ENCODE measurements around the gene ABHD4.
A peak's percentile ranks its signal among the peaks of the same experiment; 100 is the strongest.

The ABHD4 gene

DNA sequence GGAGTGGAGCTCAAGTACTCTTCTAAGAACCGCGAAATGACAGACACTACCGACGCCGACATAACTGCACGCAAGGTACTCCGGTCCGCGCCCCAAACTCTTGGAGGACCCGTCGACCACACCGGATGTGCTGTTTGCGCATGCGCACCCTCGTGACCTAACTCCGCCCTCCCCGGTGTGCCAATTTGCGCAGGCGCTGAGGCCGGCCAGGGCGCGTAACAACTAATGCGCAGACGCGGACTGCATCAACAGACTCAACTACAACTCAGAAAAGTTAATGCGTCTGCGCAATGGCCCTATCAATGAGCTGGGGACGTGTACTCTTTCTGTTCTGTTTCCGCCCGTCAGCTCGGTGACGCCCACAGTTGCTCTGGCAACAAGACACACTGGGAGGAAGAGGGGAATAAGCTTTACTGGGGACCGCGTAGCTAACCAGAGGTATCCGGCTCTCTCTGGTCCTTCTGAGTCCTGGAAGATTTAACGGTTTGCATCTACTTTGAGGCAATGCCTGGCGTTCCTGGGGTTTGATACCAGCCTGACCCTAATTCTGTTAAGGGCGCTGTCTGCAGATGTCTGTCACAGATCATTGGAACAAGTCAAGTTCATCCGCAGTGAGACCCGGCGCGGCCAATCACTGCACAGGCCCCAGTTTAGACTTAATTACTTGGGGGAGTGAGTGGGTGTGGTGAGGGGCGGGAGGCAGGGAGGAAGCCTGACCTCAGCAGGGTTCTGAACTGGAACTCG is 8.8 kb upstream of the ABHD4 start, which contains the start of gene DAD1:
DAD1 (minus strand) TSS at position 129 of the 744 bp plus-strand sequence; CDS start at position 62, 67 bp downstream.
- Mint-ChIP-seq H3K4me3 (peak within 1 kb of the TSS; percentile 97 to 98), H3K27ac (peak within 1 kb of the TSS; percentile 98), H3K36me3 (peaks cover 24 to 34% of the 10 kb centered on the region in 2 donors), H3K4me1 (peaks cover 43 to 70% of the 10 kb centered on the region in 2 donors), H3K9me3 (no peaks in the 10 kb centered on the region), H3K27me3 (no peaks in the 10 kb centered on the region)
- DNase-seq (peak; percentile 99), ATAC-seq (replicated peaks) (peak; percentile 89 to 94)

DNA sequence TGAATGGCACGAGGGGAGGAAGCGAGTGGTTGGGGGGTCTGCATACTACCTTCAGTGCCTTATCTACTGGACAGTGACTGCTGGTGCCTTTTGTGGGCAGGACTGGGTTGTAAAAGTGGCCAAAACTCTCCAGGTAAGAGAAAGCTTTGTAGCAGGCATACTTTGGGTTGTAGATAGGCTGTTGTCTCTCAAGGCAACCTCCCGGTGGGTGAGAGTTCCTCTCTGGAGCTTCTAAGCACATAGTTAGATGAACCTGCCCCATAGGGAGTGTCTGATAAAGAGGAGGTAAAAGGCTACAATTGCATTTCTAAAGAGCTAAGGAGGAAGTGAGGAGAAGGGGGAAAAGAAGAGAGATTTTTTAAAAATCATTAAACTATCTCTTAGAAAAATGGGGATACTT is 4.9 kb upstream of the ABHD4 start:
- no peak for DNase-seq
- H3K4me1 Mint-ChIP-seq = peaks cover 21 to 32% of the 10 kb centered on the region in 2 donors
- H3K36me3 Mint-ChIP-seq = peaks cover 0 to 7% of the 10 kb centered on the region in 2 donors
- H3K27me3 Mint-ChIP-seq = no peaks in the 10 kb centered on the region
- no peak overlapping the region for H3K4me3 Mint-ChIP-seq
- no peak for ATAC-seq (replicated peaks)
- H3K9me3 Mint-ChIP-seq = no peaks in the 10 kb centered on the region
- no peak overlapping the region for H3K27ac Mint-ChIP-seq

DNA sequence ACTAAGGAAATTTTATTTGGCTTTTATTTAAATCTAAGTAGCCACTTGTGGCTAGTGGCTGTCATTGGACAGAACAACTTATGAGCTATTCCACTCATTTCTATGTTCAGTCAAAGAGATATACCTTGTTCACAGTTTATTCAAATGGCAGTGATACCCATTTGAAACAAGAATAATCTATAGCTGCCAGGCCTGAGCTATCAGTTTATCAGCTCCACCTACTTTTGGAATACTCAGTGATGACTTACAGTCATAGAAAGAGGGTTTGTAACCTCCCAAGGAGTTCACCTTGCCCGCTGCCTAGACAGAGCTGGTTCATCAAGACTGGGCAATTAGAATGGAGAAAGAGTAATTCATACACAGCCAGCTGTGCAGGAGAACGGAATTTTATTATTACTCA is 4.5 kb upstream of the ABHD4 start:
- Mint-ChIP-seq H3K4me1 (peaks cover 22 to 30% of the 10 kb centered on the region in 2 donors), H3K4me3 (no peak overlapping the region), H3K36me3 (peaks cover 0 to 9% of the 10 kb centered on the region in 2 donors), H3K27me3 (no peaks in the 10 kb centered on the region), H3K9me3 (no peaks in the 10 kb centered on the region), H3K27ac (no peak overlapping the region)
- ATAC-seq (replicated peaks) (no peak), DNase-seq (no peak)

GRCh38 chr14:22594156-22594716 is 3.9 kb upstream of the ABHD4 start:
- peaks cover 4 to 7% of the 10 kb centered on the region in 2 donors for H3K36me3 Mint-ChIP-seq
- H3K9me3 Mint-ChIP-seq = no peaks in the 10 kb centered on the region
- no peaks in the 10 kb centered on the region for H3K27me3 Mint-ChIP-seq
- no peak for DNase-seq
- peaks cover 20 to 34% of the 10 kb centered on the region in 2 donors for H3K4me1 Mint-ChIP-seq
- ATAC-seq (replicated peaks) = no peak
- H3K4me3 Mint-ChIP-seq = no peak overlapping the region
- H3K27ac Mint-ChIP-seq = no peak overlapping the region

DNA sequence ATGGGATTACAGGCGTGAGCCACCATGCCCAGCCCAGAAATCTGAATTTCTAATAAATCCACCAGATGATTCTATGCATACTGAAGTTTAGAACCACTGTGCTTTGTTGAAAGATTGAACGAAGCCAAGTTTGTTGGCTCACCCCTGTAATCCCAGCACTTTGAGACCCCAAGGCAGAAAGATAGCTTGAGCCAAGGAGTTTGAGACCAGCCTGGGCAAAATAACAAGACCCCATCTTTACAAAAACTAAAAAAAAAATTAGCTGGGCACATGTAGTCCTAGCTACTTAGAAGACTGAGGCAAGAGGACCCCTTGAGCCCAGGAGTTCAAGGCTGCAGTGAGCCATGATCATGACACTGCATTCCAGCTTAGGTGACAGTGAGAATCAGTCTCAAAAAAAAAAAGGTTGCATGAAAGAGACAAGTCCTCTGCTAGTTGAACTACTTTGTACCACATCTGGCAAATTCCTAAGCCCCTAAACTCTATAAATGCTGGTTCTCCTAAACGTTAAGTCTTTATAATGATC is 1.7 kb upstream of the ABHD4 start:
- H3K27ac Mint-ChIP-seq = no peak overlapping the region
- ATAC-seq (replicated peaks) (no peak), DNase-seq (no peak)
- no peaks in the 10 kb centered on the region for H3K9me3 Mint-ChIP-seq
- no peaks in the 10 kb centered on the region for H3K27me3 Mint-ChIP-seq
- peaks cover 5 to 16% of the 10 kb centered on the region in 2 donors for H3K36me3 Mint-ChIP-seq
- no peak overlapping the region for H3K4me3 Mint-ChIP-seq
- H3K4me1 Mint-ChIP-seq = peaks cover 22 to 41% of the 10 kb centered on the region in 2 donors

- peak overlapping the region in 1 of 2 donors; percentile 98 for H3K4me3 Mint-ChIP-seq
- peaks cover 25 to 49% of the 10 kb centered on the region in 2 donors for H3K4me1 Mint-ChIP-seq
- ATAC-seq (replicated peaks) (no peak), DNase-seq (no peak)
- no peaks in the 10 kb centered on the region for H3K9me3 Mint-ChIP-seq
- peaks cover 13 to 25% of the 10 kb centered on the region in 2 donors for H3K36me3 Mint-ChIP-seq
- H3K27me3 Mint-ChIP-seq = no peaks in the 10 kb centered on the region
- H3K27ac Mint-ChIP-seq = no peak overlapping the region
These were observed 835 bp upstream of the ABHD4 start for GRCh38 chr14:22597265-22597664.

DNA sequence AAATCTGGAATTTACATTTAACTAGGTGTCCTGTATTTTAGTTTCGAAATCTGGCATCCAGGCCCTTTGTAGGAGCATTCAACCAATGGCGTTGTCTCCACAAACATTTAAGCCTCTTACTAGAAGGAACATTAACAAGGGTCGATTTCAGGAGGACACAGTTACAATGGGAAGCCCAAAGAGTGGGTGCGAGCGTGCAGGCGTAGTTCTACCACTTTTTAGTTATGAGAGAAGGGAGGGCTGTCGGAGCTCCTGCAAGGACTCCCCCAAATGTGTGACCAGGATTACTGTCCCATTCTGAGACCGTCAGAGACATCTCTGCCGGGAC is 365 bp upstream of the ABHD4 start:
- peaks cover 18 to 29% of the 10 kb centered on the region in 2 donors for H3K36me3 Mint-ChIP-seq
- peak; percentile 39 to 41 for ATAC-seq (replicated peaks)
- no peak for DNase-seq
- H3K4me1 Mint-ChIP-seq = peaks cover 28 to 49% of the 10 kb centered on the region in 2 donors
- H3K4me3 Mint-ChIP-seq = peak overlapping the region; percentile 97 to 98
- H3K27ac Mint-ChIP-seq = no peak overlapping the region
- no peaks in the 10 kb centered on the region for H3K27me3 Mint-ChIP-seq
- no peaks in the 10 kb centered on the region for H3K9me3 Mint-ChIP-seq

DNA sequence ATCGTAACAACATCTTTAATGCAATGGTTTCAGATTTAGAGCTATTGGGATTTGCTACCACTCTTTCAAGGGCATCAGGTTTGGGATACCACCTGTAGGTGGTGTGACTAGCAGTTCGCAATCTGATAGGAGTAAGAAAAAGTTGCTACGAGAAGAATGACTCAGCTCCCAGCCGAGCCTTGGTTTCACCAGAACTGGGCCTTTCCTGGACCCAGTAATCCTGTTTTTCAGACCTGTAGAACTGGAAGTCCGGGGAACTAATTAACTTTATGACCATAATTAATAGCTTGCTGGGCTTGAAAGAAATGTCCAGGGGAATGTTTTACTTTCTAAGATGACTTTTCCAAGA is 770 bp downstream of the ABHD4 start:
- Mint-ChIP-seq H3K27ac (peak overlapping the region; percentile 95), H3K27me3 (no peaks in the 10 kb centered on the region), H3K36me3 (peaks cover 29 to 41% of the 10 kb centered on the region in 2 donors), H3K4me3 (peak overlapping the region; percentile 97 to 98), H3K9me3 (no peaks in the 10 kb centered on the region), H3K4me1 (peaks cover 25 to 39% of the 10 kb centered on the region in 2 donors)
- DNase-seq = peak; percentile 6
- ATAC-seq (replicated peaks) = peak; percentile 71 to 75

GRCh38 chr14:22599349-22599748 is 1.2 kb downstream of the ABHD4 start:
- H3K36me3 Mint-ChIP-seq = peaks cover 34 to 42% of the 10 kb centered on the region in 2 donors
- no peaks in the 10 kb centered on the region for H3K9me3 Mint-ChIP-seq
- peak overlapping the region; percentile 84 for H3K27ac Mint-ChIP-seq
- H3K4me1 Mint-ChIP-seq = peaks cover 25 to 39% of the 10 kb centered on the region in 2 donors
- H3K27me3 Mint-ChIP-seq = no peaks in the 10 kb centered on the region
- H3K4me3 Mint-ChIP-seq = peak overlapping the region; percentile 97 to 98
- no peak for DNase-seq
- ATAC-seq (replicated peaks) = no peak

DNA sequence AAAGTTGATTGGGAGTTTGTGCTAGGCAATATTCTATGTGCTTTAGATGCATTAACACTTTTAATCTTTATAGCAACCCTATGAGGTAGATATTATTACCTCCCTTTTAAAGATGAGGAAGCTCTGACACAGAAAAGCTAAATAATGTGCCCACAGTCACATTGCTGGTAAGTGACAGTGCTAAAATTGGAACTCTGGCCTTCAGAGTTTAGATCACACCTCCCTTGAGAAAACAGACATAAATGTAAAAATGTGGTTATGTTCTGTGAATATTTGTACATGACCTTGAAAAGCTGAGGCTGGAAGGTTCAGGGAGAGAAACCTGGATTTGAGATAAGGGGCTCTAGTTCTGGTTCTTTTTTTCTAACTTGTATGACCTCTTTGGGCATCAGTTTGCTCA is 1.9 kb downstream of the ABHD4 start:
- ATAC-seq (replicated peaks) (peak; percentile 26 to 30), DNase-seq (no peak)
- Mint-ChIP-seq H3K4me1 (peaks cover 25 to 39% of the 10 kb centered on the region in 2 donors), H3K4me3 (peak overlapping the region; percentile 97 to 98), H3K9me3 (no peaks in the 10 kb centered on the region), H3K27me3 (no peaks in the 10 kb centered on the region), H3K27ac (no peak overlapping the region), H3K36me3 (peaks cover 40 to 49% of the 10 kb centered on the region in 2 donors)

DNA sequence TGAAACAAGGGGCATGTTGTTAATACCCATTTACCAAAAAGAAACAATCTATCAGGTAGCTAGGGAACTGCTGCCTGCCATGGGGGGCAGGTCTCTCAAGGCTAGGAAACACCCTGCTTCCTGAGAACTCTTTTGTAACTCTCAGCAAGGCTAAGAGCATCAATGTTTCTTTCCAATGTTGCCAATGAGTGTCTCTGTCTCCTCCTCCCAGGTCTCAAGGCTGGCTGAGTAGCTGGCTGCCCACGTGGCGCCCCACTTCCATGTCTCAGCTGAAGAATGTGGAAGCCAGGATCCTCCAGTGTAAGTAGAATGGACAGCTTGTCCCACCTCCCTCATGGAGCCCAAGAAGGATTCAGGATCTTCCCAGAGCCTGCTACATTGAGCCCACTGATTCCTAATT is 3.4 kb downstream of the ABHD4 start:
- Mint-ChIP-seq H3K4me1 (peaks cover 25 to 39% of the 10 kb centered on the region in 2 donors), H3K4me3 (no peak overlapping the region), H3K36me3 (peaks cover 52 to 62% of the 10 kb centered on the region in 2 donors), H3K27me3 (no peaks in the 10 kb centered on the region), H3K9me3 (no peaks in the 10 kb centered on the region), H3K27ac (no peak overlapping the region)
- ATAC-seq (replicated peaks) (no peak), DNase-seq (no peak)

GRCh38 chr14:22601996-22602395 is 3.9 kb downstream of the ABHD4 start:
- no peak overlapping the region for H3K27ac Mint-ChIP-seq
- no peak for DNase-seq
- H3K9me3 Mint-ChIP-seq = no peaks in the 10 kb centered on the region
- peaks cover 52 to 65% of the 10 kb centered on the region in 2 donors for H3K36me3 Mint-ChIP-seq
- H3K4me3 Mint-ChIP-seq = no peak overlapping the region
- no peak for ATAC-seq (replicated peaks)
- no peaks in the 10 kb centered on the region for H3K27me3 Mint-ChIP-seq
- H3K4me1 Mint-ChIP-seq = peaks cover 25 to 39% of the 10 kb centered on the region in 2 donors

- H3K27ac Mint-ChIP-seq = no peak overlapping the region
- H3K36me3 Mint-ChIP-seq = peaks cover 56 to 71% of the 10 kb centered on the region in 2 donors
- DNase-seq (no peak), ATAC-seq (replicated peaks) (no peak)
- H3K9me3 Mint-ChIP-seq = no peaks in the 10 kb centered on the region
- H3K4me3 Mint-ChIP-seq = no peak overlapping the region
- H3K27me3 Mint-ChIP-seq = no peaks in the 10 kb centered on the region
- peaks cover 25 to 39% of the 10 kb centered on the region in 2 donors for H3K4me1 Mint-ChIP-seq
These were observed 4.8 kb downstream of the ABHD4 start for GRCh38 chr14:22602862-22603261.

DNA sequence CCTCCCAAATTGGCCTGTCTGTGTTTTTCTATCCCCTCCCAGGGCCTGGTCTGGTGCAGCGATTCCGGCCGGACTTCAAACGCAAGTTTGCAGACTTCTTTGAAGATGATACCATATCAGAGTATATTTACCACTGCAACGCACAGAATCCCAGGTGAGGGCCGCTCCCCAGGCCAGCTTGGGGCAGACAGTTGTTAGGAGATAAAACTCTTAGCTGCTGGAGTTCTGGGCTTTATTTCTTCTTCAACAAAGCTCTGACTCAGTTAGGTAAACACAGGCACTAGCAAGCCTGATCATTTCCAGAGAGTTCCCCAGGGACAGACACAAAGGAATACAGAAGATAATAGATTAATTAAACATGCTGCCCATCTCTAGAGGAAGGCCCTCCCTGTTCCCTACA is 8.3 kb downstream of the ABHD4 start:
- H3K9me3 Mint-ChIP-seq = no peaks in the 10 kb centered on the region
- peak overlapping the region; percentile 14 for H3K27ac Mint-ChIP-seq
- ATAC-seq (replicated peaks) = no peak
- H3K4me1 Mint-ChIP-seq = peaks cover 10 to 11% of the 10 kb centered on the region in 2 donors
- no peaks in the 10 kb centered on the region for H3K27me3 Mint-ChIP-seq
- no peak for DNase-seq
- peaks cover 77 to 80% of the 10 kb centered on the region in 2 donors for H3K36me3 Mint-ChIP-seq
- H3K4me3 Mint-ChIP-seq = no peak overlapping the region

GRCh38 chr14:22607291-22607690 is 9.2 kb downstream of the ABHD4 start:
- no peak overlapping the region for H3K27ac Mint-ChIP-seq
- peaks cover 75 to 81% of the 10 kb centered on the region in 2 donors for H3K36me3 Mint-ChIP-seq
- no peaks in the 10 kb centered on the region for H3K27me3 Mint-ChIP-seq
- H3K4me1 Mint-ChIP-seq = peaks cover under 1 to 7% of the 10 kb centered on the region in 2 donors
- ATAC-seq (replicated peaks) = no peak
- H3K9me3 Mint-ChIP-seq = no peaks in the 10 kb centered on the region
- DNase-seq = no peak
- H3K4me3 Mint-ChIP-seq = no peak overlapping the region

Measured in stimulated activated naive B cell treated with anti-CD40 and anti-IgM and Interleukin-4, amounts not matched to agents 10 μg/mL and 1 μg/mL and 100 μg/mL, for 72 hours (primary cell).